GM21825 (cell line): ENCODE data around the gene ARPC3.
A peak's percentile ranks its signal among the peaks of the same experiment; 100 is the strongest.
"Not testable (repeated sequence)": the region's sequence is repeated elsewhere in the genome, so short reads cannot be mapped to it uniquely, and the experiment has no call there.

Experiments
- ATAC-seq: cut with Tn5 transposase; IDR thresholded peaks from one replicate; pipeline ENCODE4 v1.9.1; 2021; ENCODE audit warnings: mild to moderate bottlenecking, moderate library complexity; ENCODE audit not compliant: unreplicated experiment

ARPC3 gene

GRCh38 chr12:110449799-110450497 lies at the start of gene ARPC3:
ARPC3 (minus strand) TSS chr12:110450337; CDS start chr12:110450260, 77 bp downstream.
- ATAC-seq: peak; percentile 95

GRCh38 chr12:110498984-110499706 lies 49.0 kb upstream of the ARPC3 start:
- ATAC-seq: no peak

GRCh38 chr12:110475426-110475825 lies 25.3 kb upstream of the ARPC3 start:
- no peak for ATAC-seq

GRCh38 chr12:110468214-110469048 lies 18.3 kb upstream of the ARPC3 start, which contains the start of the genes FAM216A and GPN3:
FAM216A (plus strand) TSS chr12:110468845; CDS start chr12:110468876, 31 bp downstream.
GPN3 (minus strand) TSS chr12:110468257; CDS start chr12:110468203, 54 bp downstream.
- ATAC-seq: peak; percentile 72

- ATAC-seq: no peak
These were observed 17.7 kb upstream of the ARPC3 start for GRCh38 chr12:110467847-110468213.

GRCh38 chr12:110466791-110467190 lies 16.7 kb upstream of the ARPC3 start:
- no peak for ATAC-seq

- not testable (repeated sequence) for ATAC-seq
These were observed 15.6 kb upstream of the ARPC3 start for GRCh38 chr12:110465765-110466164.

GRCh38 chr12:110465024-110465423 lies 14.9 kb upstream of the ARPC3 start:
- no peak for ATAC-seq

- ATAC-seq: not testable (repeated sequence)
These were observed 11.1 kb upstream of the ARPC3 start for GRCh38 chr12:110461189-110461588.

- ATAC-seq: no peak
These were observed 8.6 kb upstream of the ARPC3 start for GRCh38 chr12:110458756-110459155.

- ATAC-seq: no peak
These were observed 3.6 kb upstream of the ARPC3 start for GRCh38 chr12:110453569-110454296.

- no peak for ATAC-seq
These were observed 1.1 kb upstream of the ARPC3 start for GRCh38 chr12:110451263-110451662.

- no peak for ATAC-seq
These were observed 5.7 kb downstream of the ARPC3 start for GRCh38 chr12:110444455-110444854.

GRCh38 chr12:110436231-110436630 lies 13.9 kb downstream of the ARPC3 start:
- no peak for ATAC-seq

- no peak for ATAC-seq
These were observed 18.1 kb downstream of the ARPC3 start for GRCh38 chr12:110431957-110432587.

GRCh38 chr12:110429676-110430075 lies 20.5 kb downstream of the ARPC3 start:
- not testable (repeated sequence) for ATAC-seq

- no peak for ATAC-seq
These were observed 23.7 kb downstream of the ARPC3 start for GRCh38 chr12:110426406-110426805.

GRCh38 chr12:110424237-110424636 lies 25.9 kb downstream of the ARPC3 start:
- ATAC-seq: no peak

- ATAC-seq: no peak
These were observed 28.4 kb downstream of the ARPC3 start for GRCh38 chr12:110421701-110422100.

GRCh38 chr12:110421159-110421661 lies 28.9 kb downstream of the ARPC3 start:
- no peak for ATAC-seq
